Kidney capillary endothelial cell (primary cell): ENCODE results near the gene MAP2K2.
"Not testable (repeated sequence)": the region's sequence is repeated elsewhere in the genome, so short reads cannot be mapped to it uniquely, and the experiment has no call there.

Experiments used
- DNase-seq: peaks from one replicate; pipeline ENCODE4 v3.0.0-alpha.2; 2018; ENCODE audit warnings: low spot score

MAP2K2 gene

DNA sequence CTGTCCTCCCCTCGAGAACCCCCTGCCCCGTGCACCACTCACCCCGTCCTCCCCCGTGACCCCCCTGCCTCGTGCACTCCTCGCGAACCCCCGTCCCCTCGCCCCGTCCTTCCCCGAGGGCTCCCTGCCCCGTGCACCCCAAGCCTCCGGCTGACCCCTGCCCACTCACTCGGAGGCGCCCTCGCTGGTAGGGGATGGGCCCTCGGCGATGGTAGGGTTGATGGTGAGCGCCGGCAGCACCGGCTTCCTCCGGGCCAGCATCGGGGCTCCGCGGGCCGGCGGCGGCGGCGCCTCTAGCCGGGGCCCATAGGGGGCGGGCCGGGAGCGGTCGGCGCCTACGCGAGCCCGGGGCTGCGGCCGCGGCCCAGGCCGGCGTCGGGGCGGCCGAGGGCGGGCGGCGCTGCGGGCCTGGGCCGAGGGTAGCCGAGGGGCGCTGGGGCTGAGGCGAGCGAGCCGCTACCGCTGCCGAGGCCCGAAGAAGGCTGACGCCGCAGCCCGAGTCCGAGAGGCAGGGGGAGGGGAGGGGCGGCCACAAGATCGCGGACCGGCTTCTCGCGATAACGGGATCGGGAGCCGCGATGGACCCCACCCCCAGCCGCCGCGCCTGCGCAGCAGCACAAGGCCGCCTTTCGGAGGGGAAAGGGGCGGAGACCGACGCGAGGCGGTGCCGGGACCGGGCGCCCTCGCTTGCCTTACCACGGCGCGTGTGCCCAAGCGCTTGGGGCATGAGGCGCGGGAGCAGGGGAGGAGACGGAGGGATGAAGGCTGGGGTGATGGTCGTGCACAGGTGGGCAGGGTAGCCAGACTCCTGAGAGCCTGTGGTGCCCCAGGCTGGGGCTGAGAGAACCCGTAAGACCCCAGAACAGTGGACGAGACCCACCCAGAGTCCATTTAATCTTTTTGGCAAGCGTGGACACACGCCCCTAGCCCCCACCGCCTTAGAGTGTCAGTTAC lies at the start of gene MAP2K2:
MAP2K2 (minus strand) TSS at position 508 of the 954 bp plus-strand sequence; CDS start at position 261, 247 bp downstream.
- peak; percentile 93 for DNase-seq

DNA sequence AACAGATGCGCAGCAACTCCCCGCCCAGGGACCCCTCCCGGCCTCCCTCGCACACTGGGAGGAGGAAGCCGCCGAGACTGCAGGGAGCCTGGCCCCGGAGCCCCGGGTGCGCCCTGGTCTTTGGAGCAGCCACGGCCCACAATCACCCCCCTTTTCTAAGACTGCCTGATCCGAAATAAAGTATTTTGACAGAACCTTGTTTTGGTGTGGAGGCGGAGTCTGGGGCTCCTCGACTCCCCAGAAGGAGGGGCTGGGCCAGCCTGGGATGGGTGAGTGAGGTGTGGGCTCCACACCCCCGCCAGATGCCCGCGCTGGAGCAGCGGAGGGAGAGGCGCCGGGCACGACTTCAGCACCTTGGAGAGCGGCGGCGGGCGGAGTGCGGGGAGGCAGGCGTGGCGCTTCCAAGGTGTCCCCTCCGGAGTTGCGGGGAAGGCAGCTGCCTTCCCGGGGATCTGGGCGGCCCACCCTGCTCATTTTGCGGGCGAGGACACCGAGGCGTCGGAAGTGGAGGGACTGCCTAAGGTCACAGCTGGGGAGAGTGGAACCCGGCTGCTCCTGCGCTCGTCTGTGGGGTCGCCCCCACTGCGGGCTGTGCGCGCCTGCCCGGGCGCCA lies 49.0 kb upstream of the MAP2K2 start:
- DNase-seq = peak; percentile 41

DNA sequence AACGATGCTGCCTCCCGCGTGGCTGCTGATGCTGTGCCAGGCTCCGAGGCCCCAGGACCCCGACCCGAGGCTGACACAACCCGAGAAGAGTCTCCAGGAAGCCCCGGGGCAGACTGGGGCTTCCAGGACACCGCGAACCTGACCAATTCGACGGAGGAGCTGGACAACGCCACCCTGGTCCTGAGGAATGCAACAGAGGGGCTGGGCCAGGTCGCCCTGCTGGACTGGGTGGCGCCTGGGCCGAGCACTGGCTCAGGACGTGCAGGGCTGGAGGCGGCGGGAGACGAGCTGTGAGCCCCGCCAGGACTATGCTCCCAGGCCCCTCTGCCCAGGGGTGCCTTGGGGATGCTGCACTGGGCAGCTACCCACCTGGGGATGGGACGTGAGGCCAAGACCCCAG lies 47.8 kb upstream of the MAP2K2 start:
- DNase-seq = no peak

DNA sequence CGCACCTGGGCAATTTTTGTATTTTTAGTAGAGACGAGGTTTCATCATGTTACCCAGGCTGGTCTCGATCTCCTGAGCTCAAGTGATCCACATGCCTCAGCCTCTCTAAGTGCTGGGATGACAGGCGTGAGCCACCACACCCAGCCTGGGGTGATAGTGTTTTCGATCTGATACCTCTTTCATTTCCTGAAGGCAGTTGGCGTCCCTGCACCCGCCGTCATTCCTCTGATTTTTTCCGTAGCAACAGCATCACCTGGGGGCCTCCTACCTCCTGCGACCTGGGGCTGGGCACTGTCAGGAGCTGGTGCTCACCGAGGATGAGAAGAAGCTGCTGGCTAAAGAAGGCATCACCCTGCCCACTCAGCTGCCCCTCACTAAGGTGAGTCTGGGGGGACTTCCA lies 40.3 kb upstream of the MAP2K2 start:
- no peak for DNase-seq

DNA sequence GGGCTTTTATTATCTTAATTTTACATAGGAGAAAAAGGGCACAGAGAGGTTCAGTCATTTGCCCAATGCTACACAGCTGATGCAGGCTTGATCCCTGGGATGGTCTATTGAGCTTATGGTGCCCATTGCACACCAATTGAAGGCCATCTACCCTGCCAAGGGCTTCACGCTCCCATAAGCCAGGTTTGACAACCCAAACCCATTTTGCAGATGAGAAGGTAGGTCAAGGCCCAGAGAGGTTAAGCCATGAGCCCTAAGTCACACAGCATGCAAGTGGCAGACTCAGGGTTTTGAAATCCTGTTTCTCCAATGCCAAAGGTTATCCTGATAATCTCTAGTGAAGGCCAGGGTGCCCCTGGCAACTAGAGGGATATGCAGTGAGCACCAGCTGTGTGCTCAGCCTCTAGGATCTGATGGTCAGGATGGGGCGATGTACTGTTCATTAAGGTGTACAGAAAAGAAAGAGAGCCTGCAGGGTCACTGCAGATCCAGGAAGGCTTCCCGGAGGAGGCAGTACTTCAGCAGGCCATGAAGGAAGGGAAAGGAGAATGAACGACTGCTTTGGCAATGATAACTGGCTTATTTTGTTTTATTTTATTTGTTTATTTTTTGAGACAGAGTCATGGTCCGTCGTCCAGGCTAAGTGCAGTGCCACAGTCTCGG lies 37.6 kb upstream of the MAP2K2 start:
- no peak for DNase-seq

DNA sequence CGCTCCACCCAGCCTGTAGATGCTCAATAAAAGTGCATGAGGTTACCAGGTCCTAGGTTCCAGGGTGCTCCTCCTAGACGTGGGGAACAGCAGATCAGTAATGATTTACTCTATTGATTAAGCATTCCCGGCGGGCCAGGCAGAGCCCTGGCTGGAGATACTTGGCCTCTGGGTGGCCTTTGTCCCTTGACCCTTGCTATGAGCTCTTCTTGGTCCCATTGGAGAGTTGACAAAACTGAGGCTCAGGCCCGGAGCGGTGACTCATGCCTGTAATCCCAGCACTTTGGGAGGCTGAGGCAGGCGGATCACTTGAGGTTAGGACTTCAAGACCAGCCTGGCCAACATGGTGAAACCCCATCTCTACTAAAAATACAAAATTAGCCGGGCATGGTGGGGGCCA lies 34.0 kb upstream of the MAP2K2 start:
- not testable (repeated sequence) for DNase-seq

DNA sequence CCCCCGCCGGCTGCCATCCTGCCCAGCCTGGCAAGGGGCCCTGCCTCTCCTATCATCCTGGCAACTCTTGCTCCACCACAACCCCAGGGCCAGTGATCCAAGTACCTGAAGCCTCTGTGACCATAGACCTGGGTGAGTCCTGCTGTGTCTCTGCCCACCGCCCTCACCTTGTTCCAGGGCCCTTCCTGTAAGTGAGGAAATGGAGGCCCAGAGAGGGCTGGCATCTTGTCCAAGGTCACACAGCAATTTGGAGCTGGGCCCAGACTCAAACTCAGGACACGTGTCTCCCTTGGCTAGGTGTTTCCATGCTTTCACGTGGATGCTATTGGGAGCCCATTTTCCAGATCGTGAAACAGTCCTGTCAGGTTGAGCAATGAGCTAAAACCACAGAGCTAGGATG lies 33.2 kb upstream of the MAP2K2 start:
- DNase-seq = no peak

DNA sequence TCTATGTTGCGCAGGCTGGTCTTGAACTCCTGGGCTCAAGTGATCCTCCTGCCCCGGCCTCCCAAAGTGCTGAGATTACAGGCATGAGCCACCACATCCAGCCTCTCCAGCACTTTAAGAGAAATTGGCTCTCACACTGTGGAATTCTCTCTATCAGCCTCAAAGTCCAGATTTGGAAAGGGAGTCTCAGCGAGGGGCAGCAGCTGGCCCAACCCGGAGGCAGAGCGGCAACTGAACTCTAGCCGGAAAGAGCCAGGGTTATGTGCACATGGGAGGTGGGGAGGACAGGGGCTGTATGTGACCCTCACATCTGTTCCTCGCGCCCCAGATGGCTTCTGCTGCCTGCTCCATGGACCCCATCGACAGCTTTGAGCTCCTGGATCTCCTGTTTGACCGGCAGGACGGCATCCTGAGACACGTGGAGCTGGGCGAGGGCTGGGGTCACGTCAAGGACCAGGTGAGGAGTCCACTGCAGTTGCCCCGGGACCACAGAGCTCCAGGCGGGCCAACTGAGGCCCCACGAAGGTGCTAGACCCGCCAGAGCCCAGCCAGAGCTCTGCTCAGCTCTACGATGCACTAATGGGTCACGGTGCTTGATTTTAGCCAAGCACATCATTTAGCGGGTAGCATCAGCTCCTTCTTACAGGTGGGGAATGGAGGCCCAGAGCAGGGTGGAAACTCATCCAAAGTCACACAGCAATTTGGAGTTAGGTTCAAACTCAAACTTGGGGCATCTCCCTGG lies 30.8 kb upstream of the MAP2K2 start:
- no peak for DNase-seq

DNA sequence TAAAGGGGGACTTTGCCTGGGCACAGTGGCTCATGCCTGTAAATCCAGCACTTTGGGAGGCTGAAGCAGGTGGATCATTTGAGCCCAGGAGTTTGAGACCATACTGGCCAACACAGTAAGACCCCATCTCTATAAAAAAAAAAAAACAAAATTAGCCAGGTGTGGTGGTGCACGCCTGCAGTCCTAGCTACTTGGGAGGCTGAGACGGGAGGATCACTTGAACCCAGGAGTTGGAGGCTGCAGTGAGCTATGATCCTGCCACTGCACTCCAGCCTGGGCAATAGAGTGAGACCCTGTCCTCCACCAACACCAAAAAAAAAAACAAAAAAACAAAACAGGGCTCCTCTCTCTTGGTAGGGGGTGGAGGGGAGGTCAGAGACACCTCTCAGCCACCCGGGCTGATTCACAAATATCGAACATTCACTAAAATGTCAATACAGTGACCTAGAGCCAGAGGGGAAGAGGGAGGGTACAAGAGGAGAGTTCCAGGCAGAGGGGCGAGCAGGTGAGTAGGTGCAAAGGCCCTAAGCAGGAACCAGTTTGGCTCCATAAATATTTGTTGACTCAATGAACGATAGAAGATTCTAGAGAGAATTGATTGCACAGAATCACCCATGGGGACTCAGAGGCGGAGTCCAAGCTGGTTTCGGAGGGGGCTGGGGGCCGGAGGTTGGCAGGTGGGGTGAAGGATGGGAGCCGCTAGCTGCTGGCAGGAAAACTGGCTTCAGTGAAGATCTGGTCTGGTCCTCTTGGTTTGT lies 28.5 kb upstream of the MAP2K2 start:
- no peak for DNase-seq

DNA sequence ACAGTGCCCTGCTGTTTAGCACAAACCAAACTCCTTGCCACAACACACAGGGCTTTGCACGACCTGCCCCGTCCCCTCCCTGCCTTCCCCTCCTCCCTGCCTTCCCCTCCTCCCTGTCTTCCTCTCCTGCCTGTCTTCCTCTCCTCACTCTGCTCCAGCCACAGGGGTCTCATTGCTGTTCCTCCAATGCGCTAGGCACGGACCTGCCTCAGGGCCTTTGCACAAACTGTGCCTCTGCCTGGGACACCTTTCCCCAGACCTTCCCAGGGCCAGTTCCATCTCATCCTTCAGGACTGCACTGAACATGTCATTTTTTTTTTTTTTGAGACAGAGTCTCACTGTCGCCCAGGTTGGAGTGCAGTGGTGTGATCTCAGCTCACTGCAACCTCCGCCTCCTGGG lies 27.7 kb upstream of the MAP2K2 start:
- no peak for DNase-seq

DNA sequence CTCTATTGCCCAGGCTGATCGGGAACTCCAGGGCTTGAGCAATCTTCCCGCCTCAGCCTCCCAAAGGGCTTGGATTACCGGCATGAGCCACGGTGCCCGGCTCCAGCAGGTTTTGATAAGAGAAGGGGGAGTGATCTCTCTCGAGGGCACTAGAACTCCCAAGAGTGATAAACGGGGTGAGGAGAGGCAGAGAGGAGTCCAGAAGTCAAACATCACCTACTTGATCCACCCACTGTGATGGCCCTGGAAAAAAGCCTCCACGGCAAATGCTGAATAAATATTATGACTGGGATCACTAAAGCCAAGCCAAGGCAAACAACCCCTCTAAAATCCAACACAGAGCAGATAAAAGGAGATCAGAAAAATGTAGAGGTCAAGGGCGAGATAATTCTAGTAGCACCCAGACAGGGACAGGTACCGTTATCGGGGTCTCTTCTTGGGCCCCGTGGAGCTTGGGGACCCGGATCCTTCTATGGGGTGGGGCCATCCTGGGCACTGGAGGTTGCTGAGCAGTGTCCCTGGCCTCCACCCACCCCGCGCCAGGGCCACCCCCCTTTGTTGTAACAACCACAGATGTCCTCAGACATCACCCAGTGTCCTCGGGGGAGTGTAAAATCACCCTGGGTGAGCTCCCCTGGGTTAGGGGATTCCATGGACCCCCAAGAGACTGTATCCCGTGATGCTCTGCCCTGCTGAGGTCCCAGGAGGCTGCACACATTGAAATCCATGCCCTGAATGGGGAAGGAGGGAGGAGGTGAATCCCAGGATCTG lies 25.8 kb upstream of the MAP2K2 start:
- no peak for DNase-seq

DNA sequence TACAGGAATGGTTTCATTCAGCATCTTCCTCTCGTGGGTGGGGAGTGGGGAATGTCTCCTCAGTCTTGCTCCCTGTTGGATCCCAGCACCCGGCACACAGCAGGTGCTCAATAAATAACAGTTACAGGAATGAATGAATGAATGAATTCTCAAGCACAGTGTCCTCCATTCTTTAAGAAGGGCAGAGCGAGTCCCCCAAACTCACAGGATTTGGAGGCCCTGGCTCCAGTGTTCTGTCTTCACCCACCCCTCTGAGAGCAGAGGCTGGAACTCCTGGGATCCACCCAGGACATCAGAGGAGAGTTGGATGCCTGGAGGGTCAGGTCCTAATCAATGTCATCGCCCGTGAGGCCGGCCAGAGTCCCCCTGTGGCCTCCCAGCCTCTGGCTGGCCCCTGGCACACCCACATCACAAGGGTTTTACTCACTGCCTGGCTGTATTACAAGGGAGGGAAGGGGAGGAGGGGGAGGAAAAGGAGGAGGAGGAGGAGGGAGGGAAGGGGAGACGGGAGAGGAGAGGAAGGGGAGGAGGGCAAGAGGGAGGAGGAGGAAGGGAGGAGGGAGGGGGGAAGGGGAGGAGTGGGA lies 20.8 kb upstream of the MAP2K2 start:
- DNase-seq = no peak

DNA sequence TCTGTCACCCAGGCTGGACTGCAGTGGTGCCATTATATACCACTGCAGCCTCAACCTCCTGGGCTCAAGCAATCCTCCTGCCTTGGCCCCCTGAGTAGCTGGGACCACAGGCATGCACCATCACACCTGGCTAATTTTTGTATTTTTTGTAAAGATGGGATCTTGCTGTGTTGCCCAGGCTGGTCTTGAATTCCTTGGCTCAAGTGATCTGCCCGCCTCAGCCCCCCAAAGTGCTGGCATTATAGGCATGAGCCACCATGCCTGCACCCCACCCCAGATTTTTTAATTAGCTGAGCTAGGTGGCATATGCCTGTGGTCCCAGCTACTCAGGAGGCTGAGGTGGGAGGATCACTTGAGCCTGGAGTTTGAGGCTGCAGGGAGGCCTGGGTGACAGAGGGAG lies 19.0 kb upstream of the MAP2K2 start:
- not testable (repeated sequence) for DNase-seq

DNA sequence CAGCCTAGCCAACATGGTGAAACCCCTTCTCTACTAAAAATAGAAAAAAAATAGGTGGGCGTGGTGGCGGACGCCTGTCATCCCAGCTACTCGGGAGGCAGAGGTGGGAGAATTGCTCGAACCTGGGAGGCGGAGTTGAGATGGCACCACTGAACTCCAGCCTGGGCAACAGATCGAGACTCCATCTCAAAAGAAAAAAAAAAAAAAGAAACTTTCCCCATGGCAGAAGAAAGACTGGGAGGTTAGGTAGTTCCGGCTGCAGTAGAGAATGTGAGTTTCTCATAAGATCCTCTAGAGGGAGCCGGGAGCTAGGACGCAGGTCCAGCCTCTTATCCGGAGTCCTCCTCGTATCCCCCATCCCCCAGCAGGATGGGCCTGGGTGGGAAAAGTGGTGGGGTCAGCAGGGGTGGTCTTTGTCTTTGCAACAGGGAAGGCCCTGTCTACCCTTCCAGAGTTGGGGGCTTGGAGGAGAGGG lies 16.4 kb upstream of the MAP2K2 start:
- DNase-seq = peak; percentile 57

DNA sequence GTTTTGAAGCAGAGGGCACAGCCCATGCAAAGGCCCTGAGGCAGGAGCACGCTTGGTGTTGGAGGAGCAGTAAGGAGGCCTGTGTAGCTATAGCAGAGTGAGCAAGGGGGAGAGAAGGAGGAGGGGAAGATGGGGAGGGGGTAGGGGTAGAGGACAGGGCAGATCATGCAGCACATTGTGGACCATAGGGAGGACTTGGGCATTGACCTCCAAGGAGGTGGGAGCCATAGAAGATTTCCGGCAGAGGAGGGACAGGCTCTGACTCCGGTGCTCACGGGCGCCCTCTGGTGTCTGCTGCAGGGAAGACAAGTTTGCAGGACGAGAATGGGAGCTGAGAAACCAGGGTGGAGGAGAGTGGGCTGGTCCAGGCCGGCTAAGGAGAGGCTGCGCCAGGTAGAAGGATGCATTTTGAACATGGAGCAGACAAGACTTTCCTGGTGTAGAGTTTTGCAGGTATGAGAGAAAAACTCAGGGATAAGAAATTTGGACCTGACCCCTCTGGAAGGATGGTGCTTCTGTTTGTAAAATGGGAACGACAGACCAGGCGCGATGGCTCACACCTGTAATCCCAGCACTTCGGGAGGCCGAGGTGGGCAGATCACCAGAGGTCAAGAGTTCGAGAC lies 15.8 kb upstream of the MAP2K2 start:
- DNase-seq = peak; percentile 54

DNA sequence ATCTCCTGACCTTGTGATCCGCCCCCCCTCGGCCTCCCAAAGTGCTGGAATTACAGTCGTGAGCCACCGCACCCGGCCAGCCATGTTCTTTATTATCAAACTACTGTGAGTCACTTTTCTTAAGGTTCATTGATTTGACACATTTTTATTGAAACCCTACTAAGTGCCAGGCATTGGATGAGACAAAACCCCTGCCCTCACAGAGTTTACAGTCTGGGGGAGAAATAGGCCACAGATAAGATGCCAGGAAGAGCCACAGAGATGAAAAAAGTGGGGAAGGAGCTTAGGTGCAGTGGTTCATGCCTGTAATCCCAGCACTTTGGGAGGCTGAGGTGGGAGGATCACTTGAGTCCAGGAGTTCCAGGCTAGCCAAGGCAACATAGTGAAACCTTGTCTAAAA lies 14.5 kb upstream of the MAP2K2 start:
- no peak for DNase-seq

DNA sequence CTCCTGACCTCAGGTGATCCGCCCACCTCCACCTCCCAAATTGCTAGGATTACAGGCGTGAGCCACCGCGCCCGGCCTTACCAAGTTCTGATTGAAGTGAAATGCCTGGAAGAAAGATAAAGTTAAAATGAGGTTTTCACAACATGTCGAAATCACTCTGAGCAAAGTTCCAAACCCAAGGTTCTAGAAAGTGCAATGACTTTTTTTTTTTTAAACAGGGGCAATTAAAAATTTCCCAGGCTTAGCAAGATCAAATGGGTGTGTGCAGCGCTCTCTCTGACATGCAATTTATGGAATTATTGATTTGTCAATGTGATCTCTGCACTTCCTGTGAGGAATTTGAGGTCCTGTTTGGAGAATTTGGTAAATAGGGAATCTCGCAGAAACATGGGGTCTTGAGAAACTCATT lies 12.8 kb upstream of the MAP2K2 start:
- no peak for DNase-seq

DNA sequence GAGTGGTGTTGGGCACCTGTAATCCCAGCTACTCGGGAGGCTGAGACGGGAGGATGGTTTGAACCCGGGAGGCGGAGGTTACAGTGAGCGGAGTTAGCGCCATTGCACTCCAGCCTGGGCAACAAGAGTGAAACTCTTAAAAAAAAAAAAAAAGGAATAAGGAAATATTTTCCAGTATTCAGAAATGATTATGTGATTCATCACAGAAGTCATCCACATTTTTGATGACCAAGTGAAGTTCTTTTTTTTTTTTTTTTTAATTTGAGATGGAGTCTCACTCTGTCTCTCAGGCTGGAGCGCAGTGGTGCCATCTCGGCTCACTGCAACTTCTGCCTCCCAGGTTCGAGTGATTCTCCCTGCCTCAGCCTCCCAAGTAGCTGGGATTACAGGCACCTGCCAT lies 11.5 kb upstream of the MAP2K2 start:
- not testable (repeated sequence) for DNase-seq

DNA sequence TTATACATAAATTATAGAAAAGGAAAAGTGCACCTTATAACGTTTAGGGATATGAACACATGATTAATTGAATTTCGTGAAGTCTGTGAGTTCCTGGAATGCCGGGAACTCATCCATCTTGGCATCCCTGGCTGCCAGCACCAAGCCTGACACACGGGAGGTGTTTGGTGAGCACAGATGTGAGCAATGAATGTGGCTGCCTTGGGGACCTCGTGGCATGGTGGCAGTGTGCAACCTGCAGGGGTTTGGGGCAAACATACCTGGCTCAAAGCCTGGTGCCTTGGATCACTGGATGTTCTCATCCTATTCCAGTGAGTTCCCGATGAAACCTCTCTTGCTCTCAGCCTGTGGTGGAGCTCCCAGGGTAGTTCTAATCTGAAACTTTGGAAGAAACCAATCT lies 10.4 kb upstream of the MAP2K2 start:
- DNase-seq = no peak
